Suppressor macrophage treated with lipopolysaccharide for 4 hours (primary cell): ENCODE data around the gene NIPBL.

Experiments
- DNase-seq: peaks from one replicate; pipeline ENCODE4 v3.0.0-alpha.2; 2020

NIPBL gene

DNA sequence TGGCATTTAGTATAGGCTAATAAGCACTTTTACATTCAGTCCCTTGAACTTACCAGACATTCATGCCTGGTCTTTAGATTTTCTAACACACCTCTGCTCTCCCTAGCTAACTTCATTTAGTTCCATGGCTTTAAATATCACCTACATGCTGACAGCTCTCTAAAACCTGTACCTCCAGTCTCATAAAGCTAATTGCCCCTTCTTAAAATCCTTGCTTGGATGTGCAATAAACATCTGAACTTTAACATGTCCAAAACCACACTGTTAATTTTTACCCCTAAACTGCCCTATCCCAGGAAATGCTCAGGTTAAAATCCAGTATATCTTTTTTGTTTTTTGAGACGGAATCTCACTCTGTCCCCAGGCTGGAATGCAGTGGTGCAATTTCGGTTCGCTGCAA, 232.8 kb downstream of the NIPBL start:
- DNase-seq, result no peak

DNA sequence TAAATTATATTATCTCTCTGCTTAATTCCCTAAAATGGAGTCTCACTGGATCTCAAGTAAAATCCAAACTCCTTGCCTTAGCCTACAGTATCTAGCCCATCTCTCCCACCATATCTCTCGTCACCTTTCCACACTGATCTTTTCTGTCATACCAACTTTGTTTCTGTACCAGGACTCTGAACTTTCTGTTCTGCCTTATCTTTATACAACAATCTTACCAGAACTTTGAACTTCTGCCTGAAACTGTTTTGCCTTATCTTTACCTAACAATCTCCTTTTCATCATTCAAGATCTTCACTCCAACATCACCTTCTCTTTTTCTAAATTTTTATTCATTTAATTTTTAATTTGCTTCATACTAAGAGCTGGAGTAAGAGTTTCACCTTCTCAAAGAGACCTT, 233.6 kb downstream of the NIPBL start:
- DNase-seq, result no peak

DNA sequence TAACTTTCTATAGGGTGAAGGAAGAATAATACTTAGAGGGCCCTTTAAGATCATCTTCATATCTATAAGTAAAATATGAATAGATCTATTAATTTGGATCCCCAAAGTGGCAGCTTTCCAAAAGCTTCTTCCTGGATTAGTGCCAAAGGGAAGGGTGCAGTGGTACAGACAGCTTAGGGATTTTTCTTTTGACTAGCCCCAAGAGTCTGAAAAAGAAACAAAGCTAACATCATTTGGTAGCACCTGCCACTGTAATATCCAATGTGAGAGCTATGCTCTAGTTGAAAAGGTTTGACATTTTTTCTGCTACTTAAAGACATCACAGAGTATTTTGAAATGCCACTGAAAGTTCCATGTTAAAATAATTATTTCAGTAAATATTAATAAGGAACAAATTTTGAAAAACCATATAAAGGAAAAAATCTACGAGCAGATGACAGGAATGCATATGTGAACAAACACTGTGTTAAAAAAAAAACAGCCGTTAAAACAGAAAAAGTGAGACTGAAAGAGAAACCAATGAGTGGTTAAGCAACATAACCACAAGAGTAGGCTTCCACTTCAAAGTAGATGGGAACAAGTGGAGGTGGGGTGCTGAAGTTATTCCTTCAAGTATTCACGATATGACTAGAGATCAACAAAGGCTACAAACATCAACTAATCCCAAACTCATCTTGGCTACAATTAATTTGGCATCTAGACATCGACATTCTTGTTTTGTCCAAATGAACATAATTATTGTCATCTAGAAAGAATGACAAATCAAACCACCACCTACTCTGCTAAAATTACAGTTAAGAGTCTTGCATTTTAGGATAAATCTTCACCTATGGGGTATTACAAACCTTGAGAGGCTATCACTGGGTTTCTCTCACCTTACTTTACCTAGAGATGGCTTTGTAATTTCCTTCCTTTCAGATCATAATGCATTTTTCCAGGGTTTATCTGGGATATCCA, 235.1 kb downstream of the NIPBL start:
- DNase-seq, result peak; percentile 60

DNA sequence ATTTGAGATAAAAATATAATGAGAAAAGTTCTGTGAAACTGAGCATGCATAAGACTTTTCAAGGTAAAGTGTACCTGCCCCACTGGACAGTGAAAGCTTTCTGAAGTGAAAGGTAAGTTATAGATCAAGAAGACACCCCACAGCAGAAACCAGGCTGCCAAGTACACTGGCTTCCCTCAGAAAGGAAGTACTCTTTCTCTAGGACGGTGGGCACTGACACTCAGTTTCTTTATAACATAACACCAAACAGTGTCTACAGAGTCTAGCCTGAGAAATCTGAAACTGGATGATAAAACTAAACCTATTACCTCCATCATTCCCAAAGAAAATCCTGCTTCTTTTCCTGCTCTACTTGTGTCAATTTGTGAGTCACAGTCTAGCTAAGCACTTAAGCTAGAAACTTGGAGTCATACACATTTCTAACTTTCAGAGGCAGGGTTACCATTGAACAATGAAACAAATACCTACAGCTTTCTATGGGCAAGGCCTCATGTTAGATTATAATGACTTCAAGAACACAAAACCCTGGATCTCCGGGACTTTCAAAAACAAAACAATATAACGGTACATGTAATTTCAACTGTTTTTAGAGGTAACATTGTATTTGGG, 235.9 kb downstream of the NIPBL start:
- no peak for DNase-seq
